Ishikawa (cell line): ENCODE data around the gene HDGF.

Experiments used
- CREB1 ChIP-seq: IDR thresholded peaks from 2 replicates; pipeline ENCODE4 v1.6.1; 2012; ENCODE audit warnings: low read depth
- EGR1 ChIP-seq: IDR thresholded peaks from 2 replicates; pipeline ENCODE4 v1.6.1; 2012
- EP300 ChIP-seq: IDR thresholded peaks from 2 replicates; pipeline ENCODE4 v1.6.1; 2012; ENCODE audit warnings: borderline replicate concordance
- FOXM1 ChIP-seq: IDR thresholded peaks from 2 replicates; pipeline ENCODE4 v1.6.1; 2012; ENCODE audit warnings: low read depth, borderline replicate concordance
- TAF1 ChIP-seq: IDR thresholded peaks from 2 replicates; pipeline ENCODE4 v1.6.1; 2012; ENCODE audit warnings: low read depth, mild to moderate bottlenecking

DNA sequence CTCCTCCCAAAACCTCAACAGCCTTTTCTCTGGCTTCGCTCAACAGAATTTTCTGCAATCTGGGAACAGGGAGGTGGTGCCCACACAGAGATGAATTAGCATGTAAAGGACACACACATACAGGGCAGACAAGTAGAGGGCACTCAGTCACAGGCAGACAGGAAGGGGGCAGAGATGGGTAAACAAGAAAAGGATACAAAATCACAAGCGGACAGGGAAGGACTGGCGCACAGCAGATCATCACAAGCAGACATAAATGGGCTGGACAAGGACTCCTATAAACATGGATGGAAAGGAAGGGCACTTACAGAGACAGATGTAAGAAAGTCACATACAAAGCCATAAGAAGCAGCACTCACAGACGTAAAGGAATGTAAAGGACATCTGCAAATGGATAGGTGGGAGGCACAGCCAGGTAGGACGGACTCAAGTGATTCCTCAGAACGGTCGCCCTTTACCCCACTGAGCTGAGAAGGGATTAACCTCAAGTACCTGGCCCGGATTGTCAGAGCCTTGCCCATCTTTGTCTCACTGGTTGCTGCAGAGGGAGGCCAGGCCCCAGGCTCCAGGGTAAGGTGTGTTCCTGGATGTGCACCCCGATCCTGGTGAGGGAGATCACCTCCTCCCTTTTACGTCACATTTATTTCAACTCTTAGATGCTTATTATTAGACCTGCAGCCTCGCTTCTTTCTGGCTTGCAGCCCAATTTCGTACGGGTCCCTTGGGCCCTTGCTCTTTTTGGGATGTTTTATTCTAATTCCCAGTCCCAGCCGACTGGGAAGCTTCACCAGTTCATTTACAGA, 15.0 kb upstream of the HDGF start:
- TF ChIP-seq EGR1: no peak
- TF ChIP-seq TAF1: no peak
- TF ChIP-seq FOXM1: no peak
- no peak for TF ChIP-seq EP300
- no peak for TF ChIP-seq CREB1
